C4-2B (cell line): ENCODE data around the gene MAP2K2.

ENCODE experiments used
- H3K27ac ChIP-seq: fragments of 450-650 bp; 2 replicates; pipeline ENCODE4 v1.5.1; 2017
- CTCF ChIP-seq: fragments of 450-650 bp; conservative IDR thresholded peaks from 2 replicates; pipeline ENCODE4 v1.5.1; 2017; ENCODE audit warnings: mild to moderate bottlenecking
- ZFX ChIP-seq: fragments of 450-650 bp; IDR thresholded peaks from 2 replicates; pipeline ENCODE4 v1.6.1; 2017

The MAP2K2 gene

GRCh38 chr19:4063369-4064148, 60.4 kb downstream of the MAP2K2 start:
- TF ChIP-seq ZFX (0 out of 2 replicates have a peak, but pooled peaks have one; percentile 47), CTCF (no peak)
- H3K27ac ChIP-seq = peak overlapping the region; percentile 99

- TF ChIP-seq CTCF = no peak
- TF ChIP-seq ZFX = no peak
- peak overlapping the region; percentile 99 for H3K27ac ChIP-seq
Observed at GRCh38 chr19:4062419-4063368, 61.2 kb downstream of the MAP2K2 start.

- H3K27ac ChIP-seq = peak overlapping the region; percentile 99
- TF ChIP-seq CTCF = no peak
- 0 out of 2 replicates have a peak, but pooled peaks have one; percentile 18 for TF ChIP-seq ZFX
Observed at GRCh38 chr19:4061683-4062418, 62.1 kb downstream of the MAP2K2 start.

- TF ChIP-seq ZFX (0 out of 2 replicates have a peak, but pooled peaks have one; percentile 33), CTCF (no peak)
- peak overlapping the region; percentile 99 for H3K27ac ChIP-seq
Observed at GRCh38 chr19:4061178-4061682, 62.7 kb downstream of the MAP2K2 start.

- peak overlapping the region; percentile 99 for H3K27ac ChIP-seq
- TF ChIP-seq ZFX = no peak
- TF ChIP-seq CTCF = no peak
Observed at GRCh38 chr19:4060621-4061177, 63.2 kb downstream of the MAP2K2 start.

- TF ChIP-seq ZFX (no peak), CTCF (no peak)
Observed at GRCh38 chr19:4059891-4060620, 63.9 kb downstream of the MAP2K2 start.

More at GRCh38 chr19:4059891-4060620, 63.9 kb downstream of the MAP2K2 start:
- peak overlapping the region; percentile 99 for H3K27ac ChIP-seq
